Esophagus muscularis mucosa (tissue), 4 donors: Measurements from ENCODE around the gene LPIN2. TPM values are rescaled to one million over a fixed set of nuclear protein-coding genes. Genes with fewer than 3 reads are reported as not detected.
"Not testable (repeated sequence)": the region's sequence is repeated elsewhere in the genome, so short reads cannot be mapped to it uniquely, and the experiment has no call there.

ENCODE experiments used
- DNase-seq: peaks from one replicate; pipeline ENCODE4 v3.0.0-alpha.2; 2017; ENCODE audit errors: extremely low spot score
- H3K27ac ChIP-seq, 4 donors: fragments of 200-600 bp; sonication (generic); replicated peaks in 1 of 4; 1 replicate in 3 of 4; 2 replicates in 1 of 4; pipeline ENCODE4 v1.5.1; 2016 to 2019; ENCODE audit warnings: mild to moderate bottlenecking in 1 of 4
- H3K27me3 ChIP-seq, 4 donors: fragments of 200-600 bp; sonication (generic); one replicate each; pipeline versions ENCODE4 v1.5.1 to v1.6.0; 2016 to 2019
- H3K36me3 ChIP-seq, 4 donors: fragments of 200-600 bp; sonication (generic); one replicate each; pipeline ENCODE4 v1.5.1; 2016 to 2019
- H3K4me1 ChIP-seq, 4 donors: fragments of 200-600 bp; sonication (generic); one replicate each; pipeline ENCODE4 v1.5.1; 2016 to 2019
- H3K4me3 ChIP-seq, 4 donors: fragments of 200-600 bp; sonication (generic); 1 replicate in 2 of 4; 2 replicates in 2 of 4; pipeline ENCODE4 v1.5.1; 2016 to 2019; ENCODE audit warnings: mild to moderate bottlenecking in 4 of 4, moderate library complexity in 1 of 4
- H3K9me3 ChIP-seq, 4 donors: fragments of 200-600 bp; sonication (generic); 1 replicate in 3 of 4; 2 replicates in 1 of 4; pipeline ENCODE4 v1.5.1; 2016 to 2019
- CTCF ChIP-seq, 3 experiments: fragments of 200-600 bp in 2 of 3; fragments of 450-650 bp in 1 of 3; sonication (generic) in 2 of 3; IDR thresholded peaks; one replicate each; pipeline ENCODE4 v1.5.1; 2017 to 2019; ENCODE audit warnings: antibody characterized with exemption in 3 of 3, mild to moderate bottlenecking in 2 of 3, moderate library complexity in 1 of 3
- EP300 ChIP-seq: sonication (generic); formaldehyde crosslinking; IDR thresholded peaks from one replicate; pipeline ENCODE4 v1.6.1; 2017; ENCODE audit warnings: antibody characterized with exemption
- POLR2A ChIP-seq: fragments of 450-650 bp; IDR thresholded peaks from one replicate; pipeline ENCODE4 v1.6.1; 2017; ENCODE audit warnings: antibody characterized with exemption, moderate library complexity, mild to moderate bottlenecking, low read depth
- POLR2AphosphoS5 ChIP-seq, 2 donors: sonication (generic); formaldehyde crosslinking; IDR thresholded peaks; one replicate each; pipeline ENCODE4 v1.6.1; 2017; ENCODE audit warnings: antibody characterized with exemption in 2 of 2
- WGBS: methylation state at CpG from one replicate; pipeline ENCODE4 v1.1.5; 2018; 5-methylcytosine and 5-hydroxymethylcytosine counted together
- intact Hi-C: fragments of 100-400 bp; cut with DNase I; formaldehyde crosslinking; loops from one replicate; pipeline ENCODE4 v1.15.1; 2023
- total RNA-seq, 4 donors: library from RNA; depleted of rRNA; stranded (reverse); fragments of >200 nt; gene quantifications; one replicate each; pipeline versions ENCODE4 v1.1.0 to v1.2.1, GENCODE V29; 2016

The LPIN2 gene
- total RNA-seq, 4 donors from 2014 or later, result 15.4 to 26.9 (median 24.8) TPM

- Histone ChIP-seq H3K27me3 (no peaks in the 10 kb centered on the region), H3K27ac (no peak overlapping the region), H3K4me3 (no peak overlapping the region), H3K4me1 (no peaks in the 10 kb centered on the region), H3K9me3 (no peaks in the 10 kb centered on the region), H3K36me3 (no peaks in the 10 kb centered on the region)
- peak; percentile 62 for DNase-seq
- TF ChIP-seq POLR2AphosphoS5 (IDR thresholded peaks at IDR 0.05) (no peak), POLR2A (no peak), CTCF (IDR thresholded peaks at IDR 0.05) (no peak), EP300 (no peak)
- 49% methylated on average over 4 of the region's 4 CpGs for WGBS
- intact Hi-C loops, result no loop called here
Measured at GRCh38 chr18:3037423-3037915, 24.5 kb upstream of the LPIN2 start.

- DNase-seq, result no peak
- intact Hi-C loops, result no loop called here
- WGBS, result 94% methylated on average over 5 of the region's 5 CpGs
- Histone ChIP-seq H3K9me3 (no peaks in the 10 kb centered on the region), H3K36me3 (no peaks in the 10 kb centered on the region), H3K27me3 (no peaks in the 10 kb centered on the region), H3K4me3 (no peak overlapping the region), H3K27ac (no peak overlapping the region), H3K4me1 (no peaks in the 10 kb centered on the region)
- TF ChIP-seq CTCF (IDR thresholded peaks at IDR 0.05), result no peak
- no peak for TF ChIP-seq POLR2AphosphoS5 (IDR thresholded peaks at IDR 0.05)
- no peak for TF ChIP-seq EP300
- no peak for TF ChIP-seq POLR2A
Measured at GRCh38 chr18:3036108-3036507, 23.2 kb upstream of the LPIN2 start.

GRCh38 chr18:3035635-3036034 is 22.7 kb upstream of the LPIN2 start:
- no peak overlapping the region for H3K4me3 ChIP-seq
- DNase-seq, result no peak
- no peaks in the 10 kb centered on the region for H3K36me3 ChIP-seq
- H3K27me3 ChIP-seq, result no peaks in the 10 kb centered on the region
- intact Hi-C loops, result no loop called here
- no peak for TF ChIP-seq CTCF (IDR thresholded peaks at IDR 0.05)
- no peak for TF ChIP-seq POLR2AphosphoS5 (IDR thresholded peaks at IDR 0.05)
- TF ChIP-seq POLR2A, result no peak
- TF ChIP-seq EP300, result no peak
- WGBS, result 97% methylated on average over 5 of the region's 5 CpGs
- no peaks in the 10 kb centered on the region for H3K9me3 ChIP-seq
- no peaks in the 10 kb centered on the region for H3K4me1 ChIP-seq
- no peak overlapping the region for H3K27ac ChIP-seq

- 90% methylated on average over 3 of the region's 3 CpGs for WGBS
- no peaks in the 10 kb centered on the region for H3K27me3 ChIP-seq
- intact Hi-C loops, result no loop called here
- H3K4me3 ChIP-seq, result no peak overlapping the region
- H3K4me1 ChIP-seq, result peaks cover 5 to 22% (median 16%) of the 10 kb centered on the region in 4 donors
- H3K9me3 ChIP-seq, result no peaks in the 10 kb centered on the region
- TF ChIP-seq EP300 (no peak), POLR2AphosphoS5 (IDR thresholded peaks at IDR 0.05) (no peak), POLR2A (no peak), CTCF (IDR thresholded peaks at IDR 0.05) (no peak)
- DNase-seq, result no peak
- H3K36me3 ChIP-seq, result no peaks in the 10 kb centered on the region
- no peak overlapping the region for H3K27ac ChIP-seq
Measured at GRCh38 chr18:3032721-3033120, 19.8 kb upstream of the LPIN2 start.

GRCh38 chr18:3029215-3029952 is 16.4 kb upstream of the LPIN2 start:
- H3K27ac ChIP-seq, result peak overlapping the region in 3 of 4 donors; percentile 17 to 57 (median 56)
- H3K9me3 ChIP-seq, result no peaks in the 10 kb centered on the region
- 22% methylated on average over 12 of the region's 12 CpGs for WGBS
- peaks cover 11 to 34% (median 25%) of the 10 kb centered on the region in 4 donors for H3K4me1 ChIP-seq
- no peaks in the 10 kb centered on the region for H3K27me3 ChIP-seq
- DNase-seq, result no peak
- H3K36me3 ChIP-seq, result no peaks in the 10 kb centered on the region
- intact Hi-C loops, result no loop called here
- H3K4me3 ChIP-seq, result no peak overlapping the region
- TF ChIP-seq EP300, result no peak
- TF ChIP-seq CTCF (IDR thresholded peaks at IDR 0.05), result no peak
- no peak for TF ChIP-seq POLR2AphosphoS5 (IDR thresholded peaks at IDR 0.05)
- no peak for TF ChIP-seq POLR2A

- H3K4me3 ChIP-seq, DNase-seq, H3K9me3 ChIP-seq, H3K36me3 ChIP-seq, intact Hi-C loops, H3K27me3 ChIP-seq: not testable (repeated sequence)
- 91% methylated on average over 3 of the region's 3 CpGs for WGBS
- Histone ChIP-seq H3K27ac (peak overlapping the region; percentile 13 to 57 (median 53)), H3K4me1 (peaks cover 11 to 34% (median 25%) of the 10 kb centered on the region in 4 donors)
Measured at GRCh38 chr18:3028115-3028514, 15.2 kb upstream of the LPIN2 start.
